Measurements from ENCODE around the gene CCDC171. TPM values are rescaled to one million over a fixed set of nuclear protein-coding genes. Genes with fewer than 3 reads are reported as not detected.

Gene CCDC171
- 1 to 10 TPM in 1 of 2 donors, under 1 TPM in 1; 0.67 to 1.1 TPM for total RNA-seq
- under 1 TPM; 0.13 to 0.19 TPM for polyA plus RNA-seq

DNA sequence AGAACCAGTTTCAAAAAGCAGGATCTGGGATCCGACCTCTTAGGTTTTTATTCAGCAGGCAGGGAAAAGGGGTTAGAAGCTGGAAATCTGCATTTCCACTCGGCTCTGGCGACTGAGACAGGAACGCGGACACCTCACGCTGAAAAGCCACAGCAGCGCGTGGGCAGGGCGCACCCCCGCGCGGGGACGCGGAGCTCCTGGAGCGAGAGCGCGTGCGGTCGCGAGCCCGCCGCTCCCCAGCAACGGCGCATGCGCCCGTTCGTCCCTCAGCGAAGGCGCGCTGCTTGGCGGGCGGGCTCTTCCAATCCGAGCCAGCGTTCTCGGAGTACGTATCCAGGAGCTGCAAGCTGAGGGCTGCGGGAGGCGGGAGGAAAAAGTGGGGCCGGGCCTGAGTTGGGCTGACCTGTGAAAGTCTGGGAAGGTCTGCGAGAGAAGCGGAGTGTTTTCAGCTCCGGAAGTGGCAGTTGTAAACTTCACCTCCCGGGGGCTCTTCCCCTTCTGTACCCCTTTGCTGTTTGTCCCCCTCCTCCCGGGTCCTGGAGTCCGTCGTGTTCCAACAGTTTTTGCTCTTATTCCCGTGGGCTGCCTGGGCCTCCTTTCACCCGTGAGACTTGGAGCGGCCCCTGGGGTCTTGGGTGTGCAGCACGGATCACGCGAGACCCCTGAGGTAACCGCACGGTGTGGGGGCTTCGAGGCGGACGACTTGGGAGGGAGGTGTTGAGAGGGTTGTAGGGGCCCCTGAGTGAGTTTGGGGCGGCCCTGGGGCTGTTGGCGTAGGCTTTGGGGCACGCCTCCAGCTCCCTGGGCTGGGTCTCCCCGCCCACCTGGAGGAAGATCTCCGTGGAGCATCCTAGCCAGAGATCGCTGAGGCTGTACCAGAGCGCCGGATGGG is at the start of gene CCDC171:
CCDC171 (plus strand) TSS at position 408 of the 892 bp plus-strand sequence. CDS start 11,046 bp downstream, outside the sequence.
- TF ChIP-seq SP1 (IDR thresholded peaks at IDR 0.05) (peak; percentile 20), JUND (IDR thresholded peaks at IDR 0.05) (no peak), NR2F2 (IDR thresholded peaks at IDR 0.05) (no peak), YY1 (IDR thresholded peaks at IDR 0.05) (peak; percentile 17), TAF1 (conservative IDR thresholded peaks at IDR 0.05) (peak; percentile 18), RAD21 (IDR thresholded peaks at IDR 0.05) (no peak)
- TF ChIP-seq, protein P1, sequence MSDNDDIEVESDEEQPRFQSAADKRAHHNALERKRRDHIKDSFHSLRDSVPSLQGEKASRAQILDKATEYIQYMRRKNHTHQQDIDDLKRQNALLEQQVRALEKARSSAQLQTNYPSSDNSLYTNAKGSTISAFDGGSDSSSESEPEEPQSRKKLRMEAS (IDR thresholded peaks at IDR 0.05) = peak; percentile 10
- Histone ChIP-seq H3K4me3 (ENCODE audit: low read depth in 1 of 3, low read length in 3 of 3) (peak within 1 kb of the TSS; percentile 61 to 81 (median 62)), H3K9ac (ENCODE audit: low read depth in 1 of 2, low read length in 2 of 2) (peak within 1 kb of the TSS; percentile 71 to 79), H3K36me3 (ENCODE audit: control insufficient read depth in 4 of 4, insufficient read depth in 3 of 4, low read depth in 1 of 4, low read length in 3 of 4) (no peaks in the 10 kb centered on the region), H3K27ac (ENCODE audit: low read depth in 1 of 2, low read length in 2 of 2) (peak within 1 kb of the TSS; percentile 20 to 69), H3K4me1 (ENCODE audit: control insufficient read depth in 4 of 4, insufficient read depth in 4 of 4, low read length in 3 of 4) (peaks cover 0 to 17% (median 14%) of the 10 kb centered on the region in 4 donors), H3K9me3 (ENCODE audit: control insufficient read depth in 4 of 4, low read length in 3 of 4) (no peaks in the 10 kb centered on the region), H3K27me3 (ENCODE audit: control insufficient read depth in 4 of 4, insufficient read depth in 4 of 4, low read length in 3 of 4) (no peaks in the 10 kb centered on the region)
- under 1% methylated on average over 65 of the region's 65 CpGs for WGBS
- peak; percentile 80 for DNase-seq (ENCODE audit: low spot score)

DNA sequence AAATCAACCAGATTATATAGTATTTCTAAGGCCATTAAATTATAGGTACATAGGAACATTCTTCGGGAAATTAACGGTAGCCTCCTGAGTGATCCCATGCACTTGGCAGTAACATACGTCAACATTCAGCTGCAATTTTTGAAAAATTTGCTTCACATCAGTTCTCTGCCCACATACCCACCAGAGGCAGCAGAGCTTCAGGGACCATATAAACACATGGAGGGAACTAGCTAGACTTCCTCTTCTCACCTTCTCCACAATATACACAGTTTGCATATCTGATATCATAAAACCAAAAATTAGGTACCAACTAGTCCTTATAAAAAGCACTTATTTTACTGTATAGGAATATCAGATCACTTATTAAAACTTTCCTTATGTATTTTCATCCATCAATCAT is 46.9 kb upstream of the CCDC171 start:
- H3K9me3 ChIP-seq (ENCODE audit: control insufficient read depth in 4 of 4, low read length in 3 of 4) = no peaks in the 10 kb centered on the region
- no peak overlapping the region for H3K9ac ChIP-seq (ENCODE audit: low read depth in 1 of 2, low read length in 2 of 2)
- WGBS = 95% methylated on average over 3 of the region's 3 CpGs
- H3K27ac ChIP-seq (ENCODE audit: low read depth in 1 of 2, low read length in 2 of 2) = no peak overlapping the region
- H3K27me3 ChIP-seq (ENCODE audit: control insufficient read depth in 4 of 4, insufficient read depth in 4 of 4, low read length in 3 of 4) = no peaks in the 10 kb centered on the region
- no peak for TF ChIP-seq HNF4G (IDR thresholded peaks at IDR 0.05)
- no peak overlapping the region for H3K4me3 ChIP-seq (ENCODE audit: low read depth in 1 of 3, low read length in 3 of 3)
- DNase-seq (ENCODE audit: low spot score) = no peak
- peaks cover 5 to 19% (median 6%) of the 10 kb centered on the region in 4 donors for H3K36me3 ChIP-seq (ENCODE audit: control insufficient read depth in 4 of 4, insufficient read depth in 3 of 4, low read depth in 1 of 4, low read length in 3 of 4)
- H3K4me1 ChIP-seq (ENCODE audit: control insufficient read depth in 4 of 4, insufficient read depth in 4 of 4, low read length in 3 of 4) = peaks cover 0 to 7% (median 4%) of the 10 kb centered on the region in 4 donors

- TF ChIP-seq GABPA (IDR thresholded peaks at IDR 0.05 in 1 of 2, conservative IDR thresholded peaks at IDR 0.05 in 1 of 2) = no peak
- TF ChIP-seq, protein P2, sequence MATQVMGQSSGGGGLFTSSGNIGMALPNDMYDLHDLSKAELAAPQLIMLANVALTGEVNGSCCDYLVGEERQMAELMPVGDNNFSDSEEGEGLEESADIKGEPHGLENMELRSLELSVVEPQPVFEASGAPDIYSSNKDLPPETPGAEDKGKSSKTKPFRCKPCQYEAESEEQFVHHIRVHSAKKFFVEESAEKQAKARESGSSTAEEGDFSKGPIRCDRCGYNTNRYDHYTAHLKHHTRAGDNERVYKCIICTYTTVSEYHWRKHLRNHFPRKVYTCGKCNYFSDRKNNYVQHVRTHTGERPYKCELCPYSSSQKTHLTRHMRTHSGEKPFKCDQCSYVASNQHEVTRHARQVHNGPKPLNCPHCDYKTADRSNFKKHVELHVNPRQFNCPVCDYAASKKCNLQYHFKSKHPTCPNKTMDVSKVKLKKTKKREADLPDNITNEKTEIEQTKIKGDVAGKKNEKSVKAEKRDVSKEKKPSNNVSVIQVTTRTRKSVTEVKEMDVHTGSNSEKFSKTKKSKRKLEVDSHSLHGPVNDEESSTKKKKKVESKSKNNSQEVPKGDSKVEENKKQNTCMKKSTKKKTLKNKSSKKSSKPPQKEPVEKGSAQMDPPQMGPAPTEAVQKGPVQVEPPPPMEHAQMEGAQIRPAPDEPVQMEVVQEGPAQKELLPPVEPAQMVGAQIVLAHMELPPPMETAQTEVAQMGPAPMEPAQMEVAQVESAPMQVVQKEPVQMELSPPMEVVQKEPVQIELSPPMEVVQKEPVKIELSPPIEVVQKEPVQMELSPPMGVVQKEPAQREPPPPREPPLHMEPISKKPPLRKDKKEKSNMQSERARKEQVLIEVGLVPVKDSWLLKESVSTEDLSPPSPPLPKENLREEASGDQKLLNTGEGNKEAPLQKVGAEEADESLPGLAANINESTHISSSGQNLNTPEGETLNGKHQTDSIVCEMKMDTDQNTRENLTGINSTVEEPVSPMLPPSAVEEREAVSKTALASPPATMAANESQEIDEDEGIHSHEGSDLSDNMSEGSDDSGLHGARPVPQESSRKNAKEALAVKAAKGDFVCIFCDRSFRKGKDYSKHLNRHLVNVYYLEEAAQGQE (IDR thresholded peaks at IDR 0.05) = no peak
- TF ChIP-seq, protein P3, sequence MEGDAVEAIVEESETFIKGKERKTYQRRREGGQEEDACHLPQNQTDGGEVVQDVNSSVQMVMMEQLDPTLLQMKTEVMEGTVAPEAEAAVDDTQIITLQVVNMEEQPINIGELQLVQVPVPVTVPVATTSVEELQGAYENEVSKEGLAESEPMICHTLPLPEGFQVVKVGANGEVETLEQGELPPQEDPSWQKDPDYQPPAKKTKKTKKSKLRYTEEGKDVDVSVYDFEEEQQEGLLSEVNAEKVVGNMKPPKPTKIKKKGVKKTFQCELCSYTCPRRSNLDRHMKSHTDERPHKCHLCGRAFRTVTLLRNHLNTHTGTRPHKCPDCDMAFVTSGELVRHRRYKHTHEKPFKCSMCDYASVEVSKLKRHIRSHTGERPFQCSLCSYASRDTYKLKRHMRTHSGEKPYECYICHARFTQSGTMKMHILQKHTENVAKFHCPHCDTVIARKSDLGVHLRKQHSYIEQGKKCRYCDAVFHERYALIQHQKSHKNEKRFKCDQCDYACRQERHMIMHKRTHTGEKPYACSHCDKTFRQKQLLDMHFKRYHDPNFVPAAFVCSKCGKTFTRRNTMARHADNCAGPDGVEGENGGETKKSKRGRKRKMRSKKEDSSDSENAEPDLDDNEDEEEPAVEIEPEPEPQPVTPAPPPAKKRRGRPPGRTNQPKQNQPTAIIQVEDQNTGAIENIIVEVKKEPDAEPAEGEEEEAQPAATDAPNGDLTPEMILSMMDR (IDR thresholded peaks at IDR 0.05; ENCODE audit: low read depth, low read length, missing input control) = no peak
- no peak for TF ChIP-seq RXRA (IDR thresholded peaks at IDR 0.05)
- no peak for TF ChIP-seq YY1 (IDR thresholded peaks at IDR 0.05)
- TF ChIP-seq, protein P4, sequence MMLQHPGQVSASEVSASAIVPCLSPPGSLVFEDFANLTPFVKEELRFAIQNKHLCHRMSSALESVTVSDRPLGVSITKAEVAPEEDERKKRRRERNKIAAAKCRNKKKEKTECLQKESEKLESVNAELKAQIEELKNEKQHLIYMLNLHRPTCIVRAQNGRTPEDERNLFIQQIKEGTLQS (IDR thresholded peaks at IDR 0.05) = no peak
- no peak for TF ChIP-seq RAD21 (IDR thresholded peaks at IDR 0.05)
- TF ChIP-seq FOXA1 (IDR thresholded peaks at IDR 0.05) = no peak
- no peak for TF ChIP-seq ZBTB33 (IDR thresholded peaks at IDR 0.05)
- no peak for TF ChIP-seq TAF1 (conservative IDR thresholded peaks at IDR 0.05)
- no peak for TF ChIP-seq HNF4G (IDR thresholded peaks at IDR 0.05)
- TF ChIP-seq, protein P1 (IDR thresholded peaks at IDR 0.05) = no peak
- H3K27me3 ChIP-seq (ENCODE audit: control insufficient read depth in 4 of 4, insufficient read depth in 4 of 4, low read length in 3 of 4) = no peaks in the 10 kb centered on the region
- WGBS = 3% methylated on average over 76 of the region's 76 CpGs
- peaks cover 2 to 11% (median 8%) of the 10 kb centered on the region in 4 donors for H3K4me1 ChIP-seq (ENCODE audit: control insufficient read depth in 4 of 4, insufficient read depth in 4 of 4, low read length in 3 of 4)
- peak overlapping the region; percentile 67 to 80 for H3K27ac ChIP-seq (ENCODE audit: low read depth in 1 of 2, low read length in 2 of 2)
- H3K9ac ChIP-seq (ENCODE audit: low read depth in 1 of 2, low read length in 2 of 2) = peak overlapping the region; percentile 8 to 79
- peak; percentile 63 for DNase-seq (ENCODE audit: low spot score)
- H3K9me3 ChIP-seq (ENCODE audit: control insufficient read depth in 4 of 4, low read length in 3 of 4) = no peaks in the 10 kb centered on the region
- H3K4me3 ChIP-seq (ENCODE audit: low read depth in 1 of 3, low read length in 3 of 3) = peak overlapping the region; percentile 76 to 100 (median 94)
- peaks cover 0 to 13% (median 5%) of the 10 kb centered on the region in 4 donors for H3K36me3 ChIP-seq (ENCODE audit: control insufficient read depth in 4 of 4, insufficient read depth in 3 of 4, low read depth in 1 of 4, low read length in 3 of 4)
These were observed 42.7 kb upstream of the CCDC171 start for GRCh38 chr9:15509931-15510788.

Data from liver (tissue), 9 donors.